GM12878 (cell line): ENCODE measurements around the gene BNIP2. TPM values are rescaled to one million over a fixed set of nuclear protein-coding genes. Genes with fewer than 3 reads are reported as not detected.

Experiments used
- ATAC-seq: fragments of 200-7000 bp; cut with Tn5 transposase; 3 replicates; pipeline ENCODE4 v1.9.1; 2020; ENCODE audit warnings: mild to moderate bottlenecking, moderate library complexity
- BruUV-seq: library from RNA; stranded (reverse); fragments of 400-500 nt; replicated peaks from 2 replicates; lab custom pipeline; 2021; lab: Mats Ljungman, UMichigan
- CTCF ChIA-PET: fragments of 300-600 bp; sonication (Branson Sonifier 250); formaldehyde crosslinking; extraction: SDS; loops from one replicate; lab custom pipeline; 2021; ENCODE audit warnings: inconsistent platforms; lab: Yijun Ruan, JAX
- POLR2A ChIA-PET: fragments of 350-600 bp; formaldehyde crosslinking; extraction: SDS; loops from one replicate; lab custom pipeline; 2021; ENCODE audit warnings: inconsistent platforms; lab: Charles Lee
- RAD21 ChIA-PET: fragments of 300-600 bp; sonication (Branson Sonifier 250); formaldehyde crosslinking; loops from one replicate; lab custom pipeline; 2023; ENCODE audit warnings: antibody characterized with exemption; ENCODE audit not compliant: unreplicated experiment; lab: Charles Lee
- SMC1A ChIA-PET: fragments of 300-600 bp; sonication (Branson Sonifier 250); formaldehyde crosslinking; loops from one replicate; lab custom pipeline; 2023; ENCODE audit not compliant: unreplicated experiment, uncharacterized antibody; lab: Charles Lee
- DNase-seq: peaks from one replicate; pipeline ENCODE4 v3.0.0-alpha.2; 2011; ENCODE audit warnings: low read depth, low spot score
- FAIRE-seq: peaks from 3 replicates; lab custom pipeline; 2011; peaks lifted over from hg19 to GRCh38; lab: Jason Lieb, UNC
- H2AFZ ChIP-seq: 2 replicates; pipeline ENCODE4 v1.6.0; 2011; ENCODE audit warnings: low read depth, low read length, control low read depth; ENCODE audit not compliant: control insufficient read depth
- H3K27ac ChIP-seq: 2 replicates; pipeline ENCODE4 v1.5.1; 2011; ENCODE audit warnings: control low read depth; ENCODE audit not compliant: control insufficient read depth, insufficient read depth
- H3K27me3 ChIP-seq, 2 experiments: replicated peaks in 1 of 2; 2 replicates each; pipeline versions ENCODE4 v1.6.0 to v1.6.1; 2011; ENCODE audit warnings: low read length in 1 of 2; ENCODE audit not compliant: control insufficient read depth in 2 of 2, insufficient read depth in 2 of 2
- H3K36me3 ChIP-seq, 2 experiments: 2 replicates each; pipeline ENCODE4 v1.5.1; 2011; ENCODE audit warnings: low read length in 1 of 2; ENCODE audit not compliant: control insufficient read depth in 2 of 2, insufficient read depth in 2 of 2
- H3K4me1 ChIP-seq: 2 replicates; pipeline ENCODE4 v1.6.1; 2011; ENCODE audit warnings: mild to moderate bottlenecking, low read length, moderate library complexity, mixed read lengths; ENCODE audit not compliant: control insufficient read depth, insufficient read depth
- H3K4me2 ChIP-seq: 2 replicates; pipeline ENCODE4 v1.6.0; 2011; ENCODE audit warnings: control low read depth; ENCODE audit not compliant: control insufficient read depth, insufficient read depth
- H3K4me3 ChIP-seq: fragments of 200-600 bp; sonication (generic); 2 replicates; pipeline ENCODE4 v1.5.1; 2016
- H3K79me2 ChIP-seq: 2 replicates; pipeline ENCODE4 v1.6.0; 2011; ENCODE audit warnings: low read length; ENCODE audit not compliant: control insufficient read depth, insufficient read depth
- H3K9ac ChIP-seq: 2 replicates; pipeline ENCODE4 v1.8.0; 2011; ENCODE audit warnings: low read length, control low read depth, mixed read lengths; ENCODE audit not compliant: control insufficient read depth, insufficient read depth
- H3K9me3 ChIP-seq: replicated peaks from 3 replicates; pipeline ENCODE4 v1.5.1; 2011; ENCODE audit warnings: mild to moderate bottlenecking, low read length; ENCODE audit not compliant: control insufficient read depth, insufficient read depth
- H4K20me1 ChIP-seq: 2 replicates; pipeline ENCODE4 v1.6.0; 2011; ENCODE audit not compliant: control insufficient read depth, insufficient read depth
- BMI1 ChIP-seq: fragments of 450-650 bp; IDR thresholded peaks from 2 replicates; pipeline ENCODE4 v1.6.1; 2016; ENCODE audit warnings: mild to moderate bottlenecking, moderate library complexity, borderline replicate concordance
- CBX3 ChIP-seq: fragments of 200-600 bp; sonication (generic); IDR thresholded peaks from 2 replicates; pipeline ENCODE4 v1.6.1; 2016; ENCODE audit warnings: low read depth, borderline replicate concordance
- CHD4 ChIP-seq: fragments of 200-600 bp; sonication (generic); IDR thresholded peaks from 2 replicates; pipeline ENCODE4 v1.6.1; 2016; ENCODE audit warnings: mild to moderate bottlenecking
- E2F4 ChIP-seq: IDR thresholded peaks from 2 replicates; pipeline ENCODE4 v1.6.1; 2012; ENCODE audit warnings: low read depth, low read length, improper control_type of control experiment
- EZH2 ChIP-seq: IDR thresholded peaks from 2 replicates; pipeline ENCODE4 v1.6.1; 2012; ENCODE audit warnings: low read depth, mild to moderate bottlenecking, control low read depth, inconsistent platforms, low read length, borderline replicate concordance; ENCODE audit not compliant: control insufficient read depth
- GATAD2B ChIP-seq: fragments of 450-650 bp; conservative IDR thresholded peaks from 2 replicates; pipeline ENCODE4 v1.6.1; 2017; ENCODE audit warnings: low read depth, mild to moderate bottlenecking, moderate library complexity
- HCFC1 ChIP-seq: fragments of 150-350 bp; IDR thresholded peaks from 2 replicates; pipeline ENCODE4 v1.6.1; 2014; ENCODE audit warnings: low read length
- IKZF2 ChIP-seq, 2 experiments: fragments of 450-650 bp; IDR thresholded peaks; 2 replicates each; pipeline ENCODE4 v1.6.1; 2017; ENCODE audit warnings: mild to moderate bottlenecking in 2 of 2, moderate library complexity in 2 of 2
- KAT2A ChIP-seq: conservative IDR thresholded peaks from 2 replicates; pipeline ENCODE4 v1.6.1; 2011; ENCODE audit warnings: low read depth, low read length; ENCODE audit not compliant: control insufficient read depth
- MAX ChIP-seq: IDR thresholded peaks from 2 replicates; pipeline ENCODE4 v1.6.1; 2012; ENCODE audit warnings: low read depth, low read length, improper control_type of control experiment
- MEF2A ChIP-seq: IDR thresholded peaks from 2 replicates; pipeline ENCODE4 v1.6.1; 2011; ENCODE audit warnings: low read depth, mild to moderate bottlenecking, low read length, moderate library complexity; ENCODE audit not compliant: insufficient read depth
- MTA3 ChIP-seq: IDR thresholded peaks from 2 replicates; pipeline ENCODE4 v1.6.1; 2012; ENCODE audit warnings: low read length, inconsistent platforms, borderline replicate concordance
- POLR2A ChIP-seq: IDR thresholded peaks from 2 replicates; pipeline ENCODE4 v1.6.1; 2011; ENCODE audit warnings: low read depth, mild to moderate bottlenecking, low read length
- POU2F2 ChIP-seq: IDR thresholded peaks from 3 replicates; pipeline ENCODE4 v1.6.1; 2011; ENCODE audit warnings: low read depth, mild to moderate bottlenecking, low read length, borderline replicate concordance
- RB1 ChIP-seq: fragments of 450-650 bp; formaldehyde crosslinking; IDR thresholded peaks from 2 replicates; pipeline ENCODE4 v1.6.1; 2017; ENCODE audit warnings: mild to moderate bottlenecking, borderline replicate concordance
- RELA ChIP-seq: fragments of 450-650 bp; IDR thresholded peaks from 2 replicates; pipeline ENCODE4 v1.8.0; 2014; ENCODE audit warnings: borderline replicate concordance; ENCODE audit not compliant: partially characterized antibody
- SMAD1 ChIP-seq: fragments of 450-650 bp; IDR thresholded peaks from 2 replicates; pipeline ENCODE4 v1.6.1; 2018; ENCODE audit warnings: mild to moderate bottlenecking, low read depth; ENCODE audit not compliant: partially characterized antibody
- SREBF1 ChIP-seq: IDR thresholded peaks from 2 replicates; pipeline ENCODE4 v1.6.1; 2012; ENCODE audit warnings: mild to moderate bottlenecking, low read length
- TCF12 ChIP-seq: IDR thresholded peaks from 2 replicates; pipeline ENCODE4 v1.6.1; 2011; ENCODE audit warnings: low read depth, mild to moderate bottlenecking, low read length
- WGBS: methylation state at CpG from one replicate; pipeline ENCODE4 v1.1.6; 2016; ENCODE audit warnings: low lambda C conversion rate; ENCODE audit not compliant: insufficient replicate concordance, insufficient coverage; ENCODE audit errors: missing lambda C conversion rate; 5-methylcytosine and 5-hydroxymethylcytosine counted together
- in situ Hi-C: fragments of 300-500 bp; cut with MboI; formaldehyde crosslinking; loops from 9 replicates; pipeline ENCODE4 v1.14.3; 2018; ENCODE audit warnings: mixed read lengths
- intact Hi-C: fragments of 100-400 bp; cut with micrococcal nuclease; formaldehyde crosslinking; loops from one replicate; pipeline ENCODE4 v1.14.2; 2022; ENCODE audit not compliant: unreplicated experiment
- polyA plus RNA-seq, 11 experiments: library from polyadenylated mRNA; depleted of rRNA in 4 of 11; unstranded in 6 of 11; stranded (reverse) in 5 of 11; fragments of >200 nt; fragmentation: Nextera tagmentation in 4 of 11; fragmentation: Illumina TruSeq in 1 of 11; extraction: Ambion mirVana in 4 of 11; extraction: Trizol in 1 of 11; gene quantifications; 1 replicate in 1 of 11; 2 replicates in 10 of 11; pipeline versions ENCODE4 v1.2.1 to v1.2.3, GENCODE V29; 2011 to 2016; ENCODE audit warnings: inconsistent platforms in 2 of 11, missing spikeins in 2 of 11, low read depth in 1 of 11
- total RNA-seq, 4 experiments: library from RNA; depleted of rRNA in 3 of 4; stranded (reverse); fragments of >200 nt in 3 of 4; fragmentation: Illumina TruSeq in 1 of 4; extraction: Trizol in 1 of 4; gene quantifications; 2 replicates each; pipeline versions ENCODE4 v1.2.1 to v1.2.3, GENCODE V29; 2013 to 2021
- TF ChIP-seq, protein P1 (sequence below): fragments of 450-650 bp; IDR thresholded peaks from 2 replicates; pipeline ENCODE4 v1.6.1; 2017; ENCODE audit warnings: antibody characterized with exemption, mild to moderate bottlenecking, moderate library complexity

BNIP2 gene
- total and polyA plus RNA-seq, 10 of the 15 experiments (the other 5 are each of a cell fraction or from before 2014, with no cell fraction given): 29.9 to 122 (median 67.7) TPM

DNA sequence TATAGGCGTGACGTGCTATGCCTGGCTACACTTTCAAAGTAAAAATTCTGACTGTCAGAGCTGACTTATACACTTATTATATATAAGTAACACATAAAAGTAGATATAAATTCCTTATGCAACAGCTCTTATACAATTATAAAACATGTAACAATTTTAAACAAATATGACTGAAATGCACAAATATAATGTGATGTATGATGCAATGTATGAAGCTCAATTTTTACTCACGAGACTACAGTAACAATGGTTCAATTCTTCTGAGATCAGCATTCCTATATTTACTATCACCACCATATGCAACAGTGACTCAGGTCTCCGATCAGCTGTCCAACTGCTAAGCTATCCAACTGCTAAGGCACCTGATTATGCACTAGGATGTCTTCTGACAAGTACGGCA lies 8.2 kb downstream of the BNIP2 start (continued):
- no peak for TF ChIP-seq CHD4
- no peak for TF ChIP-seq GATAD2B
- no peak for TF ChIP-seq POU2F2
- TF ChIP-seq MEF2A: no peak
- TF ChIP-seq BMI1: no peak
- TF ChIP-seq MAX: no peak

- SMC1A ChIA-PET: interaction anchor here (0.7 to 0.9 kb wide), 2 partner anchors 12 to 24 kb away, joined by 3 read pairs; no protein-coding TSS in a partner anchor
- 99% methylated on average over 6 of the region's 6 CpGs for WGBS
- BruUV-seq: no TSS peak
- TF ChIP-seq RB1 (no peak), IKZF2 (IDR thresholded peaks at IDR 0.05) (no peak), SMAD1 (no peak), SREBF1 (no peak), KAT2A (no peak), CBX3 (no peak), HCFC1 (no peak), MTA3 (no peak), RELA (no peak), TCF12 (no peak), POLR2A (no peak), EZH2 (no peak), E2F4 (no peak)
- TF ChIP-seq, protein P1, sequence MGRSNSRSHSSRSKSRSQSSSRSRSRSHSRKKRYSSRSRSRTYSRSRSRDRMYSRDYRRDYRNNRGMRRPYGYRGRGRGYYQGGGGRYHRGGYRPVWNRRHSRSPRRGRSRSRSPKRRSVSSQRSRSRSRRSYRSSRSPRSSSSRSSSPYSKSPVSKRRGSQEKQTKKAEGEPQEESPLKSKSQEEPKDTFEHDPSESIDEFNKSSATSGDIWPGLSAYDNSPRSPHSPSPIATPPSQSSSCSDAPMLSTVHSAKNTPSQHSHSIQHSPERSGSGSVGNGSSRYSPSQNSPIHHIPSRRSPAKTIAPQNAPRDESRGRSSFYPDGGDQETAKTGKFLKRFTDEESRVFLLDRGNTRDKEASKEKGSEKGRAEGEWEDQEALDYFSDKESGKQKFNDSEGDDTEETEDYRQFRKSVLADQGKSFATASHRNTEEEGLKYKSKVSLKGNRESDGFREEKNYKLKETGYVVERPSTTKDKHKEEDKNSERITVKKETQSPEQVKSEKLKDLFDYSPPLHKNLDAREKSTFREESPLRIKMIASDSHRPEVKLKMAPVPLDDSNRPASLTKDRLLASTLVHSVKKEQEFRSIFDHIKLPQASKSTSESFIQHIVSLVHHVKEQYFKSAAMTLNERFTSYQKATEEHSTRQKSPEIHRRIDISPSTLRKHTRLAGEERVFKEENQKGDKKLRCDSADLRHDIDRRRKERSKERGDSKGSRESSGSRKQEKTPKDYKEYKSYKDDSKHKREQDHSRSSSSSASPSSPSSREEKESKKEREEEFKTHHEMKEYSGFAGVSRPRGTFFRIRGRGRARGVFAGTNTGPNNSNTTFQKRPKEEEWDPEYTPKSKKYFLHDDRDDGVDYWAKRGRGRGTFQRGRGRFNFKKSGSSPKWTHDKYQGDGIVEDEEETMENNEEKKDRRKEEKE: no peak
Measured at GRCh38 chr15:59680346-59680745, 8.8 kb downstream of the BNIP2 start.

More at GRCh38 chr15:59680346-59680745, 8.8 kb downstream of the BNIP2 start:
- Histone ChIP-seq H3K4me2 (no peak overlapping the region), H3K27me3 (no peaks in the 10 kb centered on the region), H3K79me2 (peaks cover 21% of the 10 kb centered on the region), H4K20me1 (no peaks in the 10 kb centered on the region), H3K27ac (no peak overlapping the region), H3K9ac (no peak overlapping the region), H3K4me3 (no peak overlapping the region), H3K36me3 (peaks cover 12 to 30% of the 10 kb centered on the region in 2 experiments; a peak in 3 of 4 replicates), H3K4me1 (no peaks in the 10 kb centered on the region), H3K9me3 (no peaks in the 10 kb centered on the region), H2AFZ (no peak overlapping the region)
- intact Hi-C loops (no loop called here), in situ Hi-C loops (no loop called here)
- DNase-seq (no peak), FAIRE-seq (no peak), ATAC-seq (no peak)
- POLR2A ChIA-PET: no interaction called here
- RAD21 ChIA-PET: no interaction called here
- CTCF ChIA-PET: interaction anchor here (0.6 to 1.0 kb wide), 5 partner anchors 10 to 770 kb away, joined by 3 to 4 read pairs (median 3); no protein-coding TSS in a partner anchor
